Liver (tissue), 9 donors: ENCODE data around the gene SLC8A1. TPM values are rescaled to one million over a fixed set of nuclear protein-coding genes. Genes with fewer than 3 reads are reported as not detected.

Source experiments
- DNase-seq: peaks from one replicate; pipeline ENCODE4 v3.0.0-alpha.2; 2017; ENCODE audit warnings: low spot score
- H3K27ac ChIP-seq, 2 donors: one replicate each; pipeline ENCODE4 v1.7.0; 2013; ENCODE audit warnings: inconsistent platforms in 2 of 2, low read length in 2 of 2, control low read depth in 1 of 2, low read depth in 1 of 2, mild to moderate bottlenecking in 1 of 2
- H3K27me3 ChIP-seq, 4 donors: one replicate each; pipeline versions ENCODE4 v1.6.1 to v1.7.0; 2013; ENCODE audit warnings: low read length in 3 of 4, inconsistent platforms in 1 of 4, mild to moderate bottlenecking in 1 of 4, moderate library complexity in 1 of 4; ENCODE audit not compliant: control insufficient read depth in 4 of 4, insufficient read depth in 4 of 4
- H3K36me3 ChIP-seq, 4 donors: one replicate each; pipeline versions ENCODE4 v1.6.1 to v1.7.0; 2013; ENCODE audit warnings: low read length in 3 of 4, mild to moderate bottlenecking in 3 of 4, low read depth in 1 of 4, moderate library complexity in 1 of 4; ENCODE audit not compliant: control insufficient read depth in 4 of 4, insufficient read depth in 3 of 4
- H3K4me1 ChIP-seq, 4 donors: one replicate each; pipeline versions ENCODE4 v1.6.1 to v1.7.0; 2013; ENCODE audit warnings: low read length in 3 of 4, mild to moderate bottlenecking in 3 of 4, moderate library complexity in 1 of 4; ENCODE audit not compliant: control insufficient read depth in 4 of 4, insufficient read depth in 4 of 4
- H3K4me3 ChIP-seq, 3 donors: one replicate each; pipeline versions ENCODE4 v1.6.1 to v1.7.0; 2013; ENCODE audit warnings: low read length in 3 of 3, control low read depth in 1 of 3, low read depth in 1 of 3, mild to moderate bottlenecking in 1 of 3
- H3K9ac ChIP-seq, 2 donors: one replicate each; pipeline ENCODE4 v1.7.0; 2013; ENCODE audit warnings: low read length in 2 of 2, mild to moderate bottlenecking in 2 of 2, moderate library complexity in 2 of 2, control low read depth in 1 of 2, low read depth in 1 of 2
- H3K9me3 ChIP-seq, 4 donors: one replicate each; pipeline versions ENCODE4 v1.6.1 to v1.7.0; 2013; ENCODE audit warnings: low read length in 3 of 4; ENCODE audit not compliant: control insufficient read depth in 4 of 4
- CTCF ChIP-seq: fragments of 150-350 bp; IDR thresholded peaks from 2 replicates; pipeline ENCODE4 v1.5.1; 2017; ENCODE audit warnings: improper control_type of control experiment, low read depth, low read length; ENCODE audit not compliant: missing input control
- FOXA1 ChIP-seq: IDR thresholded peaks from 2 replicates; pipeline ENCODE4 v1.6.1; 2016; ENCODE audit warnings: antibody characterized with exemption
- FOXA2 ChIP-seq: IDR thresholded peaks from 2 replicates; pipeline ENCODE4 v1.6.1; 2016; ENCODE audit warnings: antibody characterized with exemption
- HNF4A ChIP-seq, 2 donors: conservative IDR thresholded peaks; 2 replicates each; pipeline ENCODE4 v1.6.1; 2016; ENCODE audit warnings: antibody characterized with exemption in 2 of 2, mild to moderate bottlenecking in 2 of 2
- JUND ChIP-seq, 2 donors: IDR thresholded peaks; 2 replicates each; pipeline ENCODE4 v1.6.1; 2016; ENCODE audit warnings: antibody characterized with exemption in 2 of 2
- NR2F2 ChIP-seq: IDR thresholded peaks from 2 replicates; pipeline ENCODE4 v1.6.1; 2016; ENCODE audit warnings: antibody characterized with exemption
- RAD21 ChIP-seq, 2 donors: IDR thresholded peaks; 2 replicates each; pipeline ENCODE4 v1.6.1; 2016; ENCODE audit warnings: antibody characterized with exemption in 2 of 2, mild to moderate bottlenecking in 2 of 2
- REST ChIP-seq: IDR thresholded peaks from 2 replicates; pipeline ENCODE4 v1.6.1; 2016; ENCODE audit warnings: antibody characterized with exemption, mild to moderate bottlenecking
- SP1 ChIP-seq: IDR thresholded peaks from 2 replicates; pipeline ENCODE4 v1.6.1; 2018; ENCODE audit warnings: antibody characterized with exemption, mild to moderate bottlenecking
- TAF1 ChIP-seq: conservative IDR thresholded peaks from 2 replicates; pipeline ENCODE4 v1.6.1; 2016; ENCODE audit warnings: antibody characterized with exemption, mild to moderate bottlenecking
- YY1 ChIP-seq: IDR thresholded peaks from 2 replicates; pipeline ENCODE4 v1.6.1; 2016; ENCODE audit warnings: antibody characterized with exemption, mild to moderate bottlenecking
- ZBTB33 ChIP-seq: IDR thresholded peaks from 2 replicates; pipeline ENCODE4 v1.6.1; 2016; ENCODE audit warnings: antibody characterized with exemption
- WGBS: extraction: QIAGEN DNeasy Blood & Tissue Kit; methylation state at CpG from one replicate; pipeline ENCODE4 v1.1.7; 2013; 5-methylcytosine and 5-hydroxymethylcytosine counted together
- polyA plus RNA-seq, 2 donors: library from polyadenylated mRNA; stranded (reverse) in 1 of 2; unstranded in 1 of 2; fragments of 200-250 nt in 1 of 2; fragments of >200 nt in 1 of 2; fragmentation: Nextera tagmentation in 1 of 2; extraction: Ambion mirVana in 1 of 2; gene quantifications; one replicate each; pipeline versions ENCODE4 v1.2.1 to v1.2.3, GENCODE V29; 2013 to 2015
- total RNA-seq, 2 donors: library from RNA; depleted of rRNA; stranded (reverse); fragments of >200 nt; gene quantifications; one replicate each; pipeline ENCODE4 v1.2.3, GENCODE V29; 2014
- TF ChIP-seq, protein P1 (sequence below): IDR thresholded peaks from 2 replicates; pipeline ENCODE4 v1.6.1; 2016; ENCODE audit warnings: antibody characterized with exemption
- TF ChIP-seq, protein P2 (sequence below): IDR thresholded peaks from 2 replicates; pipeline ENCODE4 v1.6.1; 2016; ENCODE audit warnings: antibody characterized with exemption
- donor health status: healthy.
- donor health status: healthy.
- donor health status: healthy.
- donor health status: healthy.
- donor health status: healthy.

The SLC8A1 gene
- total and polyA plus RNA-seq, 4 donors = 1.2 to 18.5 (median 8.2) TPM

DNA sequence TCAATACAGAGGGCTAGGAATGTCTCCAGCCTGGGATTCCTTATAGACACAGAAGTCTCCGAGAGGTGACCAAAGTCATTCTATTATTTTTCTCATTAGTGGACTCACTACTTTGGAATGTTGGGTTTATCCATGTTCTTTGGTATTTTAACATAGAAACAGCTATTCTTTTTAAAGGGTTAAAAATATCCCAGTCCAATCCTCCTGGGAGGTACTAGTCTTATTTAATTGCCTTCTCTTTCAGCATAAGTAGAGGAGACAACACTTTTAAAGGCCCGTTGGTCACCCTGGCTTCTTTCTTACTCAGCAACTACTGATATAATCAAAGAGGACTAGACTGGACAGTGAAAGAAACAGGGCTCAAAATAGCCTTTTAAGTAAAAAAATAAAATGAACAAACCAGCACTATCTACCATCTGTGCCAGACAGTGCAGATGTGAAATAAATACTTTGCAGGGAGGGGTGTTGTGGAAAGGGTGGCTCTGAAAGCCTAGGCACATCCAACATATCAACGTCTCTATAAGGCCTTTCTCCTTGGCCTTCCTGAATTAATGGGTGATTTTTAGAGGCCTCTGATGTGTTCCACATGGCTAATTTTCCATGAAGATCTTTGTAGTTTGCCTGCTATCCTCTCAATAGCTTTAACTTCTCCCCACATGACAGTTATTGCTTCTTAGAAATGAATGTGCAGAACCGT, 338.5 kb downstream of the SLC8A1 start:
- WGBS = 66% methylated on average over 4 of the region's 4 CpGs
- Histone ChIP-seq H3K36me3 (no peaks in the 10 kb centered on the region), H3K27ac (no peak overlapping the region), H3K4me1 (no peaks in the 10 kb centered on the region), H3K4me3 (no peak overlapping the region), H3K9ac (no peak overlapping the region), H3K27me3 (peaks cover 0 to 3% (median 0%) of the 10 kb centered on the region in 4 donors), H3K9me3 (no peaks in the 10 kb centered on the region)
- TF ChIP-seq CTCF = no peak
- TF ChIP-seq, protein P1, sequence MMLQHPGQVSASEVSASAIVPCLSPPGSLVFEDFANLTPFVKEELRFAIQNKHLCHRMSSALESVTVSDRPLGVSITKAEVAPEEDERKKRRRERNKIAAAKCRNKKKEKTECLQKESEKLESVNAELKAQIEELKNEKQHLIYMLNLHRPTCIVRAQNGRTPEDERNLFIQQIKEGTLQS = no peak
- no peak for TF ChIP-seq TAF1
- no peak for TF ChIP-seq ZBTB33
- TF ChIP-seq, protein P2, sequence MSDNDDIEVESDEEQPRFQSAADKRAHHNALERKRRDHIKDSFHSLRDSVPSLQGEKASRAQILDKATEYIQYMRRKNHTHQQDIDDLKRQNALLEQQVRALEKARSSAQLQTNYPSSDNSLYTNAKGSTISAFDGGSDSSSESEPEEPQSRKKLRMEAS = no peak
- TF ChIP-seq RAD21 (IDR thresholded peaks at IDR 0.05) = no peak
- TF ChIP-seq REST = no peak
- no peak for TF ChIP-seq YY1
- TF ChIP-seq FOXA2 = no peak
- TF ChIP-seq NR2F2 = no peak
- no peak for TF ChIP-seq HNF4A (conservative IDR thresholded peaks at IDR 0.05)
- TF ChIP-seq FOXA1 = no peak
- no peak for DNase-seq

DNA sequence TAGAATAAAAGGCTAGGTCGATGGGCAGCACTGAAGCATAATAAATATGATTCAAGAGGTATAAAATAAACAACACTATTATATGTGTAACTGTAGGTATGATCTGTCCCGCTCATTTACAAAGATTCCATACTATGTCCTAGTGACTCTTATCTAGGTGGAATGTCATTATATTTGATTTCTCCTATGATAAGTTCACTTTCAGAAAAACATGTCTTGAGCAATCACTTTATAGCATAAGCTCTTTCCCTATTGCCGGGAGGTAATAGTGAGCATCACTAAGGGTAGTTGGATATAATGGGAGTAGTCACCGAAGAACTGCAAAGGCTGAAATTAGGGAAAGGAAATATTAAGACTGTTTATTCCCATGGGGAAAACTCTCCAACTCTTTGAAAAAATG, 342.5 kb downstream of the SLC8A1 start:
- H3K27me3 ChIP-seq = peaks cover 0 to 3% (median 0%) of the 10 kb centered on the region in 4 donors
- no peaks in the 10 kb centered on the region for H3K36me3 ChIP-seq
- H3K9me3 ChIP-seq = no peaks in the 10 kb centered on the region
- no peaks in the 10 kb centered on the region for H3K4me1 ChIP-seq
- H3K9ac ChIP-seq = no peak overlapping the region
- 76% methylated on average over 4 of the region's 4 CpGs for WGBS
- DNase-seq = no peak
- H3K4me3 ChIP-seq = no peak overlapping the region
- no peak overlapping the region for H3K27ac ChIP-seq
- TF ChIP-seq CTCF (no peak), JUND (IDR thresholded peaks at IDR 0.05) (no peak), RAD21 (IDR thresholded peaks at IDR 0.05) (no peak), FOXA1 (no peak), SP1 (no peak), REST (no peak), HNF4A (conservative IDR thresholded peaks at IDR 0.05) (no peak)
- TF ChIP-seq, protein P2 = no peak
